ENCODE measurements around the gene PTP4A2. TPM values are rescaled to one million over a fixed set of nuclear protein-coding genes. Genes with fewer than 3 reads are reported as not detected.

Gene PTP4A2
- total and polyA plus RNA-seq, 4 experiments from 2014 or later: 254 to 529 (median 339) TPM

DNA sequence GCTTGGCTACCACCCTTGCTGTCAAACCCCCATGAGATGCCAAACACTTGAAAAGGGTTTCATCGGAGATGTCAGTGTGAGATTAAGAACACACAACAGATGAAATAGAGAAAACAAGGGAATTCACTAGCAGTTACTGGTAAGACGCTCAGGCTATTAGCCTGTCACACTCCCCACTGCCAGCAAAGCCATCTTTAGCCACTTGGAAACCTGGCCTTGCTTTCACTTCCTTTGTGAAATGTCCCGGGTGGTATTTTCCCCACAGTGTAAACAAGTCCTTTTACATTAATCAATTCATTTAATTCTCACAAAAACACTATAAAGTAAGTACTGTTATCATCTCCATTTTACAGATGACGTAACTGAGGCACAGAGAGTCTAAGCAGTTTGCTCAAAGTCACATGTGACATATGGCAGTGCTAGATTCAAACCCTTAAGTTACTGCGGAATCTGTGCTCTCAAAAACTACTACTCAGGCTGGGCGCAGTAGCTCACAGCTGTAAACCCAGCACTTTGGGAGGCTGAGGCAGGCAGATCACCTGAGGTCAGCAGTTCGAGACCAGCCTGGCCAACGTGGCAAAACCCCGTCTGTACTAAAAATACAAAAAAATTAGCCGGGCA, 42.8 kb upstream of the PTP4A2 start:
- peaks cover 54% of the 10 kb centered on the region for H3K4me1 ChIP-seq (ENCODE audit: insufficient read depth, low read length)
- Mint-ChIP-seq H3K4me1 (peaks cover 40 to 53% (median 45%) of the 10 kb centered on the region in 4 donors), H3K27ac (peak overlapping the region; percentile 68 to 95 (median 84)), H3K4me3 (peak overlapping the region in 4 of 8 donors; percentile 17 to 87 (median 70)), H3K27me3 (no peaks in the 10 kb centered on the region), H3K36me3 (no peaks in the 10 kb centered on the region), H3K9me3 (no peaks in the 10 kb centered on the region)
- ChIA-PET CTCF (ENCODE audit: partially characterized antibody) (interaction anchor here (1.5 kb wide), 1 partner anchor 23 kb away, joined by 4 read pairs; no protein-coding TSS in a partner anchor), POLR2A (ENCODE audit: partially characterized antibody) (interaction anchor here (1.4 to 5.6 kb wide), 4 partner anchors 10 to 37 kb away, joined by 3 to 40 read pairs (median 6); partner anchors contain the start of gene KHDRBS1)
- no peak overlapping the region for H3K4me3 ChIP-seq (ENCODE audit: low read length in 2 of 2)
- H3K27me3 ChIP-seq (ENCODE audit: insufficient read depth, low read length): no peaks in the 10 kb centered on the region
- H3K9me3 ChIP-seq (ENCODE audit: control insufficient read depth in 1 of 2, low read length in 2 of 2): no peaks in the 10 kb centered on the region
- H3K36me3 ChIP-seq (ENCODE audit: insufficient read depth, low read length): no peaks in the 10 kb centered on the region
- no peak for DNase-seq
- intact Hi-C loops (cut with micrococcal nuclease): no loop called here
- H3K27ac ChIP-seq (ENCODE audit: low read depth, low read length): peak overlapping the region; percentile 47

DNA sequence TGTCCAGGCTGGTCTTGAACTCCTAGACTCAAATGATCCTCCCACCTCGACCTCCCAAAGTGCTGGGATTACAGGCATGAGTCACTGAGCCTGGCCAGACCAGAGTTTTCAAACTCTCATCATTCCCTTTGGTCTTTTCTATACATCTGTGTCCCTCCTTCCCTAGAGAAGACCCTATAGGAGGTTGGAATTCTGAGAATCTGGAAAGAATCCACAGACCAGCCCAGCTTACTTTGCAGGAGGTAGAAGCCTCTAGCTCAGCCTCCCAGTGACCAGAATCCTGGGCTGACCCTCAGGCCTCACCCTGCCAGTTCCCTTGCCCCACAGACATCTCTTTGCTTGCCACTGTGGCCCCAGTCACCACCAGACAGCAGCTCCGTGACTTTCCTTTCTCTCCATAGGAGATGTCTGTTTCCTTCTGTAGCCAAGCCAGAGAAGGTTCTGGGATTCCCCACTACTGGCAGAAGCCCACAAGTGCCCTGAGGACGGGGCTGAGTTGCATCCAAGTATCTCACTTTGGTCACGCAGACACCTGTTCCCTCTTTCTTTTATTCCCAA, 40.8 kb upstream of the PTP4A2 start:
- H3K27ac Mint-ChIP-seq: peak overlapping the region in 4 of 7 donors; percentile 10 to 70 (median 34)
- POLR2A ChIA-PET (ENCODE audit: partially characterized antibody): interaction anchor here (2.0 kb wide), 1 partner anchor 39 kb away, joined by 5 read pairs; no protein-coding TSS in a partner anchor
- H3K36me3 Mint-ChIP-seq: no peaks in the 10 kb centered on the region
- Histone ChIP-seq H3K4me1 (ENCODE audit: insufficient read depth, low read length) (peaks cover 34% of the 10 kb centered on the region), H3K36me3 (ENCODE audit: insufficient read depth, low read length) (no peaks in the 10 kb centered on the region), H3K27ac (ENCODE audit: low read depth, low read length) (no peak overlapping the region), H3K27me3 (ENCODE audit: insufficient read depth, low read length) (no peaks in the 10 kb centered on the region), H3K4me3 (ENCODE audit: low read length in 2 of 2) (no peak overlapping the region), H3K9me3 (ENCODE audit: control insufficient read depth in 1 of 2, low read length in 2 of 2) (no peaks in the 10 kb centered on the region)
- H3K4me3 Mint-ChIP-seq: no peak overlapping the region
- peaks cover 28 to 39% (median 32%) of the 10 kb centered on the region in 4 donors for H3K4me1 Mint-ChIP-seq
- H3K27me3 Mint-ChIP-seq: no peaks in the 10 kb centered on the region
- H3K9me3 Mint-ChIP-seq: no peaks in the 10 kb centered on the region
- CTCF ChIA-PET (ENCODE audit: partially characterized antibody): interaction anchor here (0.7 to 4.1 kb wide), 5 partner anchors 8 to 423 kb away, joined by 3 to 17 read pairs (median 3); no protein-coding TSS in a partner anchor
- DNase-seq: no peak
- intact Hi-C loops (cut with micrococcal nuclease): loop anchor here (5.0 kb wide), 1 partner anchor 83 kb away; no protein-coding TSS in a partner anchor

DNA sequence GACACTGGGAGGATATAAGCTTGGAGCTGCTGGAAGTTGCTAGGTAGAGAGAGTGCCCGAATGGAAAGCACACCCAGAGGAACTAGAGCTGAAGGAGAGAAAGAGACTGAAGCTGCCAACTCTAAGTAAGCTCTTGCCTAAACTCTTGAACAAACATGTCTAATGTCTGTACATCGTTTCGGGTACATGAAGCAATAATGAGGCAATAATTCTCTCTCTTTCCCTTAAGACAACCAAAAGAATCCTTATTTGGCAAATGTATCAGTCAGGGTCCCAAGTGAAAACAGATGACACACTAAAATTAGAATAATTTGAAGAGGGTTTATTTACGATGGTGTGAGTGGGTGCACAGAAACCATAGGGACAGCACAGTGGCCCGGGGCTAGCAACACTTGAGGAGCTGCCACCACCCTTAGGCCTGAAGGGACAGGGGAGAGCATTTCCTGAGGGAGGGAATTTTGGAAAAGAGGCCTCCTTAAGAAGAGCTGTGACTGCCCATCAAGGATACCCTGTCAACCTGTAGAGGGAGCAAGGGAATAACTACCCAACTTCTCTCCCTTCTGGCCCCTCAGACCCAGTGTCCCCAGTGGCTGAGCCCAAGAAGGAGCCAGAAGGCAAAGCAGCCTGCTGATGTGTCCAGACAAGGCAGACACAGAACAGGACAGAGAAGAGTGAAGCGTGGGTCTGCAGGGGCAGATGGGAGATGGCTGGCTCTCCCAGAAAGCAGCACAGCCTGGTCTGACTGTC, 39.4 kb upstream of the PTP4A2 start:
- peaks cover 18 to 26% (median 20%) of the 10 kb centered on the region in 4 donors for H3K4me1 Mint-ChIP-seq
- Histone ChIP-seq H3K36me3 (ENCODE audit: insufficient read depth, low read length) (no peaks in the 10 kb centered on the region), H3K4me1 (ENCODE audit: insufficient read depth, low read length) (peaks cover 20% of the 10 kb centered on the region), H3K27ac (ENCODE audit: low read depth, low read length) (no peak overlapping the region), H3K27me3 (ENCODE audit: insufficient read depth, low read length) (no peaks in the 10 kb centered on the region), H3K4me3 (ENCODE audit: low read length in 2 of 2) (no peak overlapping the region), H3K9me3 (ENCODE audit: control insufficient read depth in 1 of 2, low read length in 2 of 2) (no peaks in the 10 kb centered on the region)
- H3K4me3 Mint-ChIP-seq: no peak overlapping the region
- H3K9me3 Mint-ChIP-seq: no peaks in the 10 kb centered on the region
- ChIA-PET CTCF (ENCODE audit: partially characterized antibody) (interaction anchor here (0.6 to 4.1 kb wide), 6 partner anchors 10 to 177 kb away, joined by 3 to 17 read pairs (median 4); no protein-coding TSS in a partner anchor), POLR2A (ENCODE audit: partially characterized antibody) (interaction anchor here (1.5 to 2.0 kb wide), 2 partner anchors 38 kb away, joined by 4 to 5 read pairs; no protein-coding TSS in a partner anchor)
- H3K27me3 Mint-ChIP-seq: no peaks in the 10 kb centered on the region
- H3K27ac Mint-ChIP-seq: peak overlapping the region in 4 of 7 donors; percentile 43 to 68 (median 51)
- intact Hi-C loops (cut with micrococcal nuclease): loop anchor here (5.0 kb wide), 1 partner anchor 85 kb away; no protein-coding TSS in a partner anchor
- no peak for DNase-seq
- no peaks in the 10 kb centered on the region for H3K36me3 Mint-ChIP-seq

DNA sequence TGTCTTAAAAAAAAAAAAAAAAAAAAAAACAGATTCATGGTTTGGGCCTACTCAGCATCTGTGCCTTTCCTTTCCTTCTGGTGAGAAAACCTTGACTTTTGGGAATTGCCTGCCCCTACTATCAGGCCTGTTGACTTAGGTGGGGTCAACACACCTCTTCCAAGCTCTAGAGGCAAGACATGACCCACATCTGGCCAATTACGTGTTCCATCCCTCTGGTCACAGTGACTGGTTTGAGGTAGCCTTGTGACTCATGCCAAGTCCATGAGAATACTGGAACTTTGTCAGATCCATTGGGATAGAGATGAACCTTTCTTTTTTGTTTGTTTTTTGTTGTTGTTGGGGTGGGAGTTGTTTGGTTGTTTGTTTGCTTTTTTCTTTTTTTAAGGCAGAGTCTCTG, 38.2 kb upstream of the PTP4A2 start:
- no peak overlapping the region for H3K4me3 ChIP-seq (ENCODE audit: low read length in 2 of 2)
- Mint-ChIP-seq H3K27ac (peak overlapping the region in 2 of 7 donors; percentile 32 to 34), H3K4me1 (peaks cover 10 to 15% (median 10%) of the 10 kb centered on the region in 4 donors), H3K4me3 (no peak overlapping the region), H3K9me3 (no peaks in the 10 kb centered on the region), H3K27me3 (no peaks in the 10 kb centered on the region), H3K36me3 (no peaks in the 10 kb centered on the region)
- peaks cover 9% of the 10 kb centered on the region for H3K4me1 ChIP-seq (ENCODE audit: insufficient read depth, low read length)
- H3K9me3 ChIP-seq (ENCODE audit: control insufficient read depth in 1 of 2, low read length in 2 of 2): no peaks in the 10 kb centered on the region
- CTCF ChIA-PET (ENCODE audit: partially characterized antibody): interaction anchor here (1.2 to 4.1 kb wide), 5 partner anchors 11 to 87 kb away, joined by 3 to 17 read pairs (median 4); no protein-coding TSS in a partner anchor
- H3K27me3 ChIP-seq (ENCODE audit: insufficient read depth, low read length): no peaks in the 10 kb centered on the region
- POLR2A ChIA-PET (ENCODE audit: partially characterized antibody): interaction anchor here (1.5 kb wide), 1 partner anchor 39 kb away, joined by 4 read pairs; no protein-coding TSS in a partner anchor
- H3K36me3 ChIP-seq (ENCODE audit: insufficient read depth, low read length): no peaks in the 10 kb centered on the region
- no peak overlapping the region for H3K27ac ChIP-seq (ENCODE audit: low read depth, low read length)
- intact Hi-C loops (cut with micrococcal nuclease): loop anchor here (5.0 kb wide), 1 partner anchor 86 kb away; no protein-coding TSS in a partner anchor
- DNase-seq: no peak

DNA sequence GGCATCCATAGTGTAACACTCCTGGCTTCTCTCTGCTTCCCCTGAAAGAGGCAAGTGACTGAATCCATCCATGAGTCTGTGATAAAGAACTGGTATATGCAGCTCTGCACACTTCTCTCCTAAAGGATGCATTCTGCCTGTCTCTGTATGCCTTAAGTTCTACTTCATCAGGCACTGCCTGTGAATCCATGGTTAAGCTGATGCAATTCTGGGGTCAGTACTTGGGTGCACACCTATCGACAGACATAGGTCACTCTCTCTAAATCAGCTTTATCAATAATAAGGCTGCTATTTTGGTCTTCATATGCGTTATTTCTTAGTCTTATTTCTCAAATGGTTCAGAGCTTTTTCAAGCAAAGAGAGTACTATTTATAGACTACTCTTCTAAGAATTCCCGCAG, 32.7 kb upstream of the PTP4A2 start:
- no peak for DNase-seq

DNA sequence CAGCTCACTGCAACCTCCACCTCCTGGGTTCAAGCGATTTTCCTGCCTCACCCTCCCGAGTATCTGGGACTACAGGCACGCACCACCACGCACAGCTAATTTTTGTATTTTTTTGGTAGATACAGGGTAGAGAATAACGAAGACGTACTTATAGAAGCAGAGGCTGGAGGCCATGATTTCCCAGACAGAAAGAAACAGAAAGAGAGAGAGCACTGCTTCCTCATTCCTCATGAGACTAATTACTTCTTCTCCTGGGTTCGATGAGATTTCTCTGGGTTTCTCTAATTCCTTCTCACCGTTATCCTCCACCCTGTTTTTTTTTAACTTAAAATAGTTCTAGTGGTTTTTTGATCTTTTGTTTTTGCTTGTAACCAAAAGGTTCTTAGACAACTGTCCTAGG, 23.4 kb upstream of the PTP4A2 start:
- Mint-ChIP-seq H3K27me3 (no peaks in the 10 kb centered on the region), H3K4me3 (peak overlapping the region in 4 of 8 donors; percentile 31 to 73 (median 50)), H3K4me1 (peaks cover 33 to 66% (median 49%) of the 10 kb centered on the region in 4 donors), H3K27ac (peak overlapping the region in 5 of 7 donors; percentile 56 to 89 (median 79)), H3K36me3 (no peaks in the 10 kb centered on the region), H3K9me3 (no peaks in the 10 kb centered on the region)
- H3K9me3 ChIP-seq (ENCODE audit: control insufficient read depth in 1 of 2, low read length in 2 of 2): no peaks in the 10 kb centered on the region
- H3K4me3 ChIP-seq (ENCODE audit: low read length in 2 of 2): no peak overlapping the region
- H3K27ac ChIP-seq (ENCODE audit: low read depth, low read length): no peak overlapping the region
- intact Hi-C loops (cut with micrococcal nuclease): loop anchor here (5.0 kb wide), 1 partner anchor 34 kb away; no protein-coding TSS in a partner anchor
- POLR2A ChIA-PET (ENCODE audit: partially characterized antibody): interaction anchor here (1.1 to 17.0 kb wide), 5 partner anchors 22 to 135 kb away, joined by 3 to 545 read pairs (median 4); partner anchors contain the start of gene PTP4A2
- H3K36me3 ChIP-seq (ENCODE audit: insufficient read depth, low read length): no peaks in the 10 kb centered on the region
- no peak for DNase-seq
- H3K27me3 ChIP-seq (ENCODE audit: insufficient read depth, low read length): no peaks in the 10 kb centered on the region
- CTCF ChIA-PET (ENCODE audit: partially characterized antibody): interaction anchor here (0.9 to 10.2 kb wide), 13 partner anchors 9 to 171 kb away, joined by 3 to 208 read pairs (median 3); partner anchors contain the start of genes PTP4A2 and SPOCD1
- H3K4me1 ChIP-seq (ENCODE audit: insufficient read depth, low read length): peaks cover 55% of the 10 kb centered on the region

More for the DNA sequence above, 32.7 kb upstream of the PTP4A2 start:
- H3K9me3 Mint-ChIP-seq: no peaks in the 10 kb centered on the region
- H3K4me1 ChIP-seq (ENCODE audit: insufficient read depth, low read length): no peaks in the 10 kb centered on the region
- CTCF ChIA-PET (ENCODE audit: partially characterized antibody): interaction anchor here (0.6 to 2.3 kb wide), 3 partner anchors 9 to 415 kb away, joined by 3 to 6 read pairs (median 5); no protein-coding TSS in a partner anchor
- no peaks in the 10 kb centered on the region for H3K9me3 ChIP-seq (ENCODE audit: control insufficient read depth in 1 of 2, low read length in 2 of 2)
- no peaks in the 10 kb centered on the region for H3K27me3 ChIP-seq (ENCODE audit: insufficient read depth, low read length)
- peaks cover 0 to 3% (median 0%) of the 10 kb centered on the region in 4 donors for H3K4me1 Mint-ChIP-seq
- no peak overlapping the region for H3K27ac ChIP-seq (ENCODE audit: low read depth, low read length)
- POLR2A ChIA-PET (ENCODE audit: partially characterized antibody): interaction anchor here (0.9 kb wide), 2 partner anchors 11 to 27 kb away, joined by 3 to 4 read pairs; no protein-coding TSS in a partner anchor
- no peak overlapping the region for H3K27ac Mint-ChIP-seq
- H3K36me3 ChIP-seq (ENCODE audit: insufficient read depth, low read length): no peaks in the 10 kb centered on the region
- H3K27me3 Mint-ChIP-seq: peaks cover 0 to 1% of the 10 kb centered on the region in 2 donors
- H3K4me3 Mint-ChIP-seq: no peak overlapping the region
- H3K4me3 ChIP-seq (ENCODE audit: low read length in 2 of 2): no peak overlapping the region
- intact Hi-C loops (cut with micrococcal nuclease): no loop called here
- no peaks in the 10 kb centered on the region for H3K36me3 Mint-ChIP-seq
